H1 (cell line): ENCODE data around the gene DARS1.

Source experiments
- CTCF ChIP-seq, 3 experiments: IDR thresholded peaks; 1 replicate in 2 of 3; 2 replicates in 1 of 3; pipeline versions ENCODE4 v1.5.1 to v1.6.1; 2011; ENCODE audit warnings: low read length in 3 of 3, mild to moderate bottlenecking in 3 of 3, inconsistent platforms in 2 of 3, low read depth in 1 of 3, moderate library complexity in 1 of 3; ENCODE audit not compliant: insufficient read depth in 1 of 3; ENCODE audit errors: control extremely low read depth in 1 of 3
- EZH2 ChIP-seq: fragments of 200-600 bp; sonication (generic); IDR thresholded peaks from 2 replicates; pipeline ENCODE4 v1.7.1; 2012; ENCODE audit warnings: low read depth, mild to moderate bottlenecking, moderate library complexity, low read length, inconsistent platforms; ENCODE audit not compliant: severe bottlenecking

GRCh38 chr2:135862718-135863117 is 122.7 kb downstream of the DARS1 start:
- TF ChIP-seq EZH2 (no peak), CTCF (IDR thresholded peaks at IDR 0.05; ENCODE audit: control extremely low read depth in 1 of 3, insufficient read depth in 1 of 3, low read depth in 1 of 3, low read length in 3 of 3) (no peak)
